ENCODE measurements around the gene CSNK1D. TPM values are rescaled to one million over a fixed set of nuclear protein-coding genes. Genes with fewer than 3 reads are reported as not detected.

Gene CSNK1D
- total RNA-seq, 1 experiment from 2014 or later: 137 TPM

DNA sequence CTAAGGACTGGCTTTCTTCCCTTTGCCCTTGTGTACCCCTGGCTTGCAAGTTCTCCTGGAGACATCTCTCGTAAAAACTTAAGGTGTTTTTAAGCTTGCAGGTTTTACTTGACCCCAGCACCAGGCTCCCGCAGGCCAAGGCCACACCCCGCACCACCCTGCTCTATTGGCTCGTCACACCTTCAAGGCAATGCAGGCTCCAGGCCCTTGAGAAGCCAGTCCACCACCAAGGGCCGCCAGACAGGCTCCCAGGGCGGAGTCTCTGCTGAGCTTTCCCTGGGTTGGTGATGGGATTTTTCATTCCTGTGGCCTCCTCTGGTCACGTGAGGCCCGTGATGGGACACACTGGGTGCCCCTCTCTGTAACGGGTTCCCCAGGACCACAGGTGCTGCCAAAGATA lies 9.9 kb downstream of the CSNK1D start:
- H4K8ac ChIP-seq (replicated peaks; ENCODE audit: insufficient read length, low read depth, low read length): no peak overlapping the region
- H3K4me3 Mint-ChIP-seq: no peak overlapping the region
- peaks cover 83 to 96% (median 95%) of the 10 kb centered on the region in 3 experiments for H3K36me3 Mint-ChIP-seq (ENCODE audit: insufficient read depth in 1 of 3, low read depth in 3 of 3)
- H2BK120ac ChIP-seq (ENCODE audit: low read depth, low read length, poor library complexity, severe bottlenecking): no peak overlapping the region
- no peak overlapping the region for H3K23ac ChIP-seq (ENCODE audit: insufficient read length, low read depth, low read length)
- no peak overlapping the region for H3K27ac Mint-ChIP-seq
- H3K79me1 ChIP-seq (ENCODE audit: insufficient read depth, low read depth, low read length, poor library complexity, severe bottlenecking): no peaks in the 10 kb centered on the region
- peaks cover 8 to 9% of the 10 kb centered on the region in 2 experiments; a peak in 3 of 4 replicates for H3K4me1 Mint-ChIP-seq
- no peak overlapping the region for H2AK5ac ChIP-seq (ENCODE audit: insufficient read length, low read length)
- no peak overlapping the region for H3K4ac ChIP-seq (ENCODE audit: low read depth, low read length)
- no peak overlapping the region for H3K27ac ChIP-seq (ENCODE audit: insufficient read length, low read depth, low read length)
- peaks cover 0 to 7% of the 10 kb centered on the region in 2 experiments; a peak in 1 of 5 replicates for H3K9me3 Mint-ChIP-seq
- no peak overlapping the region for H2BK5ac ChIP-seq (ENCODE audit: insufficient read length, low read length)
- H3K9ac ChIP-seq (ENCODE audit: extremely low read depth, insufficient read length, low read length): no peak overlapping the region
- H4K91ac ChIP-seq (ENCODE audit: insufficient read length, low read depth, low read length): no peak overlapping the region
- H2BK12ac ChIP-seq (ENCODE audit: insufficient read length, low read depth, low read length): no peak overlapping the region
- DNase-seq: no peak
- no peaks in the 10 kb centered on the region for H3K9me3 ChIP-seq (ENCODE audit: control insufficient read depth, low read depth, low read length)
- peaks cover 22% of the 10 kb centered on the region; the same call in 1 of the 2 replicates for H3K79me2 ChIP-seq (ENCODE audit: insufficient read depth, low read length)
- H3K4me2 ChIP-seq (ENCODE audit: insufficient read depth, insufficient read length, low read length): no peak overlapping the region
- no peak overlapping the region for H3K18ac ChIP-seq (ENCODE audit: insufficient read length, low read depth, low read length)
- no peaks in the 10 kb centered on the region for H3K27me3 Mint-ChIP-seq (ENCODE audit: low read depth)
- no peak overlapping the region for H3K56ac ChIP-seq (ENCODE audit: insufficient read length, low read depth, low read length)
- no peak overlapping the region for H3K14ac ChIP-seq (ENCODE audit: insufficient read depth, low read length)
- no CpG with 5 or more reads among the region's 9 CpGs for WGBS (ENCODE audit: extremely low coverage, insufficient read length, low lambda C conversion rate)
- no peak overlapping the region for H2BK20ac ChIP-seq (ENCODE audit: low read depth, low read length, poor library complexity, severe bottlenecking)
- H2AFZ ChIP-seq (ENCODE audit: low read length): no peak overlapping the region
- TF ChIP-seq, protein P1, sequence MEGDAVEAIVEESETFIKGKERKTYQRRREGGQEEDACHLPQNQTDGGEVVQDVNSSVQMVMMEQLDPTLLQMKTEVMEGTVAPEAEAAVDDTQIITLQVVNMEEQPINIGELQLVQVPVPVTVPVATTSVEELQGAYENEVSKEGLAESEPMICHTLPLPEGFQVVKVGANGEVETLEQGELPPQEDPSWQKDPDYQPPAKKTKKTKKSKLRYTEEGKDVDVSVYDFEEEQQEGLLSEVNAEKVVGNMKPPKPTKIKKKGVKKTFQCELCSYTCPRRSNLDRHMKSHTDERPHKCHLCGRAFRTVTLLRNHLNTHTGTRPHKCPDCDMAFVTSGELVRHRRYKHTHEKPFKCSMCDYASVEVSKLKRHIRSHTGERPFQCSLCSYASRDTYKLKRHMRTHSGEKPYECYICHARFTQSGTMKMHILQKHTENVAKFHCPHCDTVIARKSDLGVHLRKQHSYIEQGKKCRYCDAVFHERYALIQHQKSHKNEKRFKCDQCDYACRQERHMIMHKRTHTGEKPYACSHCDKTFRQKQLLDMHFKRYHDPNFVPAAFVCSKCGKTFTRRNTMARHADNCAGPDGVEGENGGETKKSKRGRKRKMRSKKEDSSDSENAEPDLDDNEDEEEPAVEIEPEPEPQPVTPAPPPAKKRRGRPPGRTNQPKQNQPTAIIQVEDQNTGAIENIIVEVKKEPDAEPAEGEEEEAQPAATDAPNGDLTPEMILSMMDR (conservative IDR thresholded peaks at IDR 0.05): no peak
- H4K5ac ChIP-seq (ENCODE audit: insufficient read length, low read depth, low read length): no peak overlapping the region
- H3K27me3 ChIP-seq (ENCODE audit: insufficient read depth, low read length): no peaks in the 10 kb centered on the region
- no peaks in the 10 kb centered on the region for H3K23me2 ChIP-seq (ENCODE audit: insufficient read length, low read depth, low read length, poor library complexity, severe bottlenecking)
- H4K20me1 ChIP-seq (ENCODE audit: control insufficient read depth, insufficient read depth, insufficient read length): no peaks in the 10 kb centered on the region
- H2BK15ac ChIP-seq (ENCODE audit: low read depth, low read length): no peak overlapping the region
- H3K4me1 ChIP-seq (ENCODE audit: insufficient read depth, low read length): no peaks in the 10 kb centered on the region
- no peak overlapping the region for H3T11ph ChIP-seq (ENCODE audit: low read length)

All from H9 (cell line).